Measurements from ENCODE around the gene CIAO2B. TPM values are rescaled to one million over a fixed set of nuclear protein-coding genes. Genes with fewer than 3 reads are reported as not detected.

The CIAO2B gene
- total RNA-seq, 1 donor from 2014 or later: 61.3 TPM

DNA sequence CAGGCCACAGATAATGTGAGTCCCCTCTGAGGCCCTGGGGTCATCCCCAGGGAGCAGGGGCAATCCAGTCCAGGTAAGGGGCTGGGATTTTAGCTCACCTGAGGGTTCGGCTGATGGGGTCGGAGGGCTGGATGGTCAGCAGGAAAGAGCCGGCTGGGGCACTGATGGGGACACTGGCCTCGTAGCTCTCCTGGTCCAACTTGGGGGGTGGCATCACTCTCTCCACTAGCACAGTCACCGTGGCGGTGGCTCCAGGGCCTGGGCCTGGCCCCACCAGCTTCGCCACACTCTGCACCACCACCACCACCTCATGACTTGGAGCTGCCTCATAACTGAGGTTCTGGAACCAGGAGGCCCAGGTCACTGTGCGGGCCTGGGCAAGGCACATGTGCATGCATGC is 22.4 kb downstream of the CIAO2B start:
- no peak overlapping the region for H3K27ac Mint-ChIP-seq (ENCODE audit: unreplicated experiment)
- no peak overlapping the region for H3K4me3 Mint-ChIP-seq (ENCODE audit: unreplicated experiment)
- TF ChIP-seq, protein P1, sequence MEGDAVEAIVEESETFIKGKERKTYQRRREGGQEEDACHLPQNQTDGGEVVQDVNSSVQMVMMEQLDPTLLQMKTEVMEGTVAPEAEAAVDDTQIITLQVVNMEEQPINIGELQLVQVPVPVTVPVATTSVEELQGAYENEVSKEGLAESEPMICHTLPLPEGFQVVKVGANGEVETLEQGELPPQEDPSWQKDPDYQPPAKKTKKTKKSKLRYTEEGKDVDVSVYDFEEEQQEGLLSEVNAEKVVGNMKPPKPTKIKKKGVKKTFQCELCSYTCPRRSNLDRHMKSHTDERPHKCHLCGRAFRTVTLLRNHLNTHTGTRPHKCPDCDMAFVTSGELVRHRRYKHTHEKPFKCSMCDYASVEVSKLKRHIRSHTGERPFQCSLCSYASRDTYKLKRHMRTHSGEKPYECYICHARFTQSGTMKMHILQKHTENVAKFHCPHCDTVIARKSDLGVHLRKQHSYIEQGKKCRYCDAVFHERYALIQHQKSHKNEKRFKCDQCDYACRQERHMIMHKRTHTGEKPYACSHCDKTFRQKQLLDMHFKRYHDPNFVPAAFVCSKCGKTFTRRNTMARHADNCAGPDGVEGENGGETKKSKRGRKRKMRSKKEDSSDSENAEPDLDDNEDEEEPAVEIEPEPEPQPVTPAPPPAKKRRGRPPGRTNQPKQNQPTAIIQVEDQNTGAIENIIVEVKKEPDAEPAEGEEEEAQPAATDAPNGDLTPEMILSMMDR (IDR thresholded peaks at IDR 0.05): no peak
- no peaks in the 10 kb centered on the region for H3K36me3 Mint-ChIP-seq (ENCODE audit: low read depth)
- H3K9me3 Mint-ChIP-seq (ENCODE audit: low read depth): no peaks in the 10 kb centered on the region
- peaks cover 19% of the 10 kb centered on the region for H3K27me3 Mint-ChIP-seq (ENCODE audit: low read depth)
- no peaks in the 10 kb centered on the region for H3K4me1 Mint-ChIP-seq (ENCODE audit: low read depth)
- DNase-seq (ENCODE audit: low spot score): no peak

DNA sequence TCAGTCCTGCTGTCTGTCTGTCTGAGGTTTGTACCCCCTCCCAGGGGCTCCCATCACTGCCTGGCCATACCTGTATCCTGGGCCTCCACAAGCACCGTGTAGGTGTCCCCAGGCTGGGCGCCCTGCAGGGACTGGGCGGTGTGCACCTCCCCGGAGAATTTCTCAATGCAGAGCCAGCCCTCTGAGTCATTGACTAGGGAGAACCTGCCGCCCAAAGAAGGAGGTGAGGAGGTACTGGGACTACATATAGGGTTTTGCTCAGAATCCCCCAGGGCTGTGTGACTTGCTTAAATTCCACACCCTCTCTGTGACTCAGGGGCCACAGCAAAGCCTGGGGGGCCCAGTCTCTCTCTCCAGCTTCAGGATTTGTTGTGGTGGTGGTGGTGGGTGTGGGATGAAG is 23.1 kb downstream of the CIAO2B start:
- no peaks in the 10 kb centered on the region for H3K4me1 Mint-ChIP-seq (ENCODE audit: low read depth)
- H3K27ac Mint-ChIP-seq (ENCODE audit: unreplicated experiment): no peak overlapping the region
- H3K4me3 Mint-ChIP-seq (ENCODE audit: unreplicated experiment): no peak overlapping the region
- peak; percentile 69 for DNase-seq (ENCODE audit: low spot score)
- no peaks in the 10 kb centered on the region for H3K36me3 Mint-ChIP-seq (ENCODE audit: low read depth)
- TF ChIP-seq, protein P1 (IDR thresholded peaks at IDR 0.05): no peak
- H3K27me3 Mint-ChIP-seq (ENCODE audit: low read depth): peaks cover 15% of the 10 kb centered on the region
- no peaks in the 10 kb centered on the region for H3K9me3 Mint-ChIP-seq (ENCODE audit: low read depth)

DNA sequence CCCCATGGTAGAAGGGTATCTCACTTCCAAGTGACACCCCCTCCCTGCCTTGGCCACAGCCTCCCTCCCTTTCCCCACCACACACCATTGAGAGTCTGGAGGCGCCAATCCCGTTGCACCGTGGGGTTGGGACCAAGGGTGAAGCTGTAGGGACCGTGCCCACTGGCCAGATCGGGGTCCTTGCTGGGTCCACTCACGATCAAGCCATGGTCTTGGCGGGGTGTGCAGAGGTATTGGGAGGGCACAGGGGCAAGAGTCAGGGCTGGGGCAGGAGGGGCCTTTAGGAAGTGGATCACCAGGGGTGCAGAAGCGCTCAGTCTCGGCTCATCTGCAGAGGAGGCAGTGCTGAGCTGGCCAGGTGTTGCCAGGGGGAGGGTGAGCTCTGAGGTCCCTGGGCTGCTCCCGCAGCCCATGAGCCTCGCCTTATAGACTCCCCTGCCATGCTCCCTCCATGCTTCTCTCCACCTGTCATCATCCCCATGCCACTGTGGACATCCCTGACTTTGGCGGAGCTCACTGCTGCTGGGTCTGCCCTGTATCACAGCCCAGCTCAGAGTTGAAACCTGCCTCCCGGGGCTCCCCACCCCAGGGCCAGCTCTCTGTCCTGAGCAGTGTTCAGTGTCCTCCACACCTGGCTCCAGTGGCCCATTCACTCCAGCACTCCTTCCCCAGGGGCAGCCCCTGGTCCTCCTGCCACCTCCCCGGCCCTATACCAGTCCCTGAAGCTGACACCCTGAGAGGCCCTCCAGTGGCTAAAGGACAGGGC is 23.8 kb downstream of the CIAO2B start:
- Mint-ChIP-seq H3K36me3 (ENCODE audit: low read depth) (no peaks in the 10 kb centered on the region), H3K27me3 (ENCODE audit: low read depth) (peaks cover 14% of the 10 kb centered on the region), H3K4me3 (ENCODE audit: unreplicated experiment) (no peak overlapping the region), H3K4me1 (ENCODE audit: low read depth) (peaks cover 5% of the 10 kb centered on the region), H3K27ac (ENCODE audit: unreplicated experiment) (no peak overlapping the region), H3K9me3 (ENCODE audit: low read depth) (no peaks in the 10 kb centered on the region)
- TF ChIP-seq, protein P1 (IDR thresholded peaks at IDR 0.05): no peak
- peak; percentile 75 for DNase-seq (ENCODE audit: low spot score)

DNA sequence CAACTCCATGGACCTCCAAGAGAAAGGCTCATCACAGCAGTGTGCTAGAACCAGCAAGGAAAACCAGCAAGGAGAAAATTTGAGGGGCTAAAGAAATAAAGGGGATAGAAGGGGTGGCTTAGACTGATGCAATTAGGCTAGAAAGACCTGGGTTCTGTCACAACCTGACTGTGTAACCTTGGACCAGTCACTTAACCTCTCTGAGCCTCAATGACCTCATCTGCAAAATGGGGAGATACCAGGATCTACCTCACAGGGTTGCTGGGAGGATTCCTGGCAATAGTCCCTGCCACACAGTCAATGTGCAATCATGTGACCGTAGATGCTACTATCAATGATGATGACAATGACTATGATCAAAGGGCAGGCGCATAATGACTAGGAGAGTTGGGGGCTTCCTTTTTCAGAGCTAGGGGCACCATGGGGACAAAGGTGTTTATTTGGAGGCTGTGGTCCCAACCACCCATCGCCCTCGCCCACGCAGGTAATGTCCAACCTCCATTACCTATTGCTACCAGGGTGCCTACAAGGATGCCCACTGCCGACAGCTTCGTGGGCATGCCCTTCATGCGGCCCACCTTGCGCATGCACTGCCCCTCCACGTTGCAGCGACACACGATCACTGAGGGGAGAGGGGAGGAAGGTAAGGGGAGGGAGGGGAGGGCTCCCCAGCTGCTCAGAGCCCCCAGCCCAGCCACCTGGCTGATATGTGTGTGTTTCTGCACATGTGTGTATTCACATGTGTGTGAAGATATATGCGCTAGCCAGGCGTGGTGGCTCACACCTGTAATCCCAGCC is 25.2 kb downstream of the CIAO2B start:
- Mint-ChIP-seq H3K27me3 (ENCODE audit: low read depth) (peaks cover 6% of the 10 kb centered on the region), H3K36me3 (ENCODE audit: low read depth) (no peaks in the 10 kb centered on the region), H3K4me1 (ENCODE audit: low read depth) (peaks cover 18% of the 10 kb centered on the region), H3K27ac (ENCODE audit: unreplicated experiment) (no peak overlapping the region), H3K9me3 (ENCODE audit: low read depth) (no peaks in the 10 kb centered on the region), H3K4me3 (ENCODE audit: unreplicated experiment) (no peak overlapping the region)
- peak; percentile 46 for DNase-seq (ENCODE audit: low spot score)
- TF ChIP-seq, protein P1 (IDR thresholded peaks at IDR 0.05): no peak

DNA sequence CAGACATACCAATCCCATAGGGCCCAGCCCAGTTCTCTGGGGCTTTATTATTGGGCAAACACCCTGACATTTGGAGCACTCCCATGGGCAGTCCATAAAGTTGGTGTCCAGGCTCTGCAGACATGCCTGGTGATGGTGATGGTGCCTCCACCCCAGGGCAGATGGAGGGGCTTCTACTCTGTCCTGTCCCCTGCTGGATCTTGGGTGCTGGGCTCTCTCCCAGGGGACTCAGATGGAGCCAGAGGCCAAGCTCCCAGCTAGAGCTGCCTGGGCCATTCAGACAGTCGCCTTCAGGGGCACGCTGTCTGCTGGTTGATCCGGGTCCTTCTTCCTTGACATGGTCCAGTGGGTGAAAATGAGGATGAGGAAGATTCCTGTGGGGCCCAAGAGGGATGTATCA is 26.1 kb downstream of the CIAO2B start:
- H3K27ac Mint-ChIP-seq (ENCODE audit: unreplicated experiment): no peak overlapping the region
- no peaks in the 10 kb centered on the region for H3K9me3 Mint-ChIP-seq (ENCODE audit: low read depth)
- H3K36me3 Mint-ChIP-seq (ENCODE audit: low read depth): no peaks in the 10 kb centered on the region
- H3K27me3 Mint-ChIP-seq (ENCODE audit: low read depth): peaks cover 6% of the 10 kb centered on the region
- H3K4me1 Mint-ChIP-seq (ENCODE audit: low read depth): peaks cover 26% of the 10 kb centered on the region
- DNase-seq (ENCODE audit: low spot score): peak; percentile 59
- no peak overlapping the region for H3K4me3 Mint-ChIP-seq (ENCODE audit: unreplicated experiment)
- TF ChIP-seq, protein P1 (IDR thresholded peaks at IDR 0.05): no peak

Measured in chondrocyte (in vitro differentiated cells).